Activated T-cell treated with anti-CD3 and anti-CD28 coated beads for 4 hours (primary cell): ENCODE data around the gene MAP6D1.

ENCODE experiments used
- DNase-seq: peaks from one replicate; pipeline ENCODE4 v3.0.0-alpha.2; 2020

Gene MAP6D1

GRCh38 chr3:183825456-183826161 is at the start of gene MAP6D1:
Gene MAP6D1 (minus strand): TSS chr3:183825577. CDS start chr3:183825547, 30 bp downstream.
- peak; percentile 41 for DNase-seq

GRCh38 chr3:183873914-183874313 is 48.5 kb upstream of the MAP6D1 start:
- DNase-seq = no peak

- DNase-seq = no peak
Measured at GRCh38 chr3:183871541-183871940, 46.2 kb upstream of the MAP6D1 start.

- DNase-seq = no peak
Measured at GRCh38 chr3:183870563-183870962, 45.2 kb upstream of the MAP6D1 start.

- no peak for DNase-seq
Measured at GRCh38 chr3:183868796-183869195, 43.4 kb upstream of the MAP6D1 start.

- no peak for DNase-seq
Measured at GRCh38 chr3:183862610-183863009, 37.2 kb upstream of the MAP6D1 start.

GRCh38 chr3:183857863-183858262 is 32.5 kb upstream of the MAP6D1 start:
- DNase-seq = no peak

- no peak for DNase-seq
Measured at GRCh38 chr3:183854318-183855035, 29.1 kb upstream of the MAP6D1 start.

- DNase-seq = no peak
Measured at GRCh38 chr3:183845608-183846288, 20.4 kb upstream of the MAP6D1 start.

GRCh38 chr3:183845090-183845489 is 19.7 kb upstream of the MAP6D1 start:
- no peak for DNase-seq

GRCh38 chr3:183844606-183845005 is 19.2 kb upstream of the MAP6D1 start:
- no peak for DNase-seq

- DNase-seq = no peak
Measured at GRCh38 chr3:183839751-183840150, 14.4 kb upstream of the MAP6D1 start.

- no peak for DNase-seq
Measured at GRCh38 chr3:183837894-183838293, 12.5 kb upstream of the MAP6D1 start.

- no peak for DNase-seq
Measured at GRCh38 chr3:183837390-183837789, 12.0 kb upstream of the MAP6D1 start.

GRCh38 chr3:183833516-183833915 is 8.1 kb upstream of the MAP6D1 start:
- DNase-seq = no peak

GRCh38 chr3:183830187-183830586 is 4.8 kb upstream of the MAP6D1 start:
- DNase-seq = no peak

- DNase-seq = no peak
Measured at GRCh38 chr3:183829466-183829865, 4.1 kb upstream of the MAP6D1 start.

- no peak for DNase-seq
Measured at GRCh38 chr3:183828538-183828870, 3.1 kb upstream of the MAP6D1 start.

GRCh38 chr3:183827809-183828537 is 2.6 kb upstream of the MAP6D1 start:
- no peak for DNase-seq

GRCh38 chr3:183826448-183827250 is 1.3 kb upstream of the MAP6D1 start:
- no peak for DNase-seq

GRCh38 chr3:183824761-183825455 is 469 bp downstream of the MAP6D1 start:
- DNase-seq = no peak

GRCh38 chr3:183823963-183824362 is 1.4 kb downstream of the MAP6D1 start:
- no peak for DNase-seq
